HG02610 (cell line): ENCODE measurements around the gene TBC1D26.
"Not testable (repeated sequence)": the region's sequence is repeated elsewhere in the genome, so short reads cannot be mapped to it uniquely, and the experiment has no call there.

Source experiments
- ATAC-seq: cut with Tn5 transposase; IDR thresholded peaks from one replicate; pipeline ENCODE4 v1.9.1; 2021; ENCODE audit warnings: mild to moderate bottlenecking, moderate library complexity; ENCODE audit not compliant: unreplicated experiment

TBC1D26 gene

DNA sequence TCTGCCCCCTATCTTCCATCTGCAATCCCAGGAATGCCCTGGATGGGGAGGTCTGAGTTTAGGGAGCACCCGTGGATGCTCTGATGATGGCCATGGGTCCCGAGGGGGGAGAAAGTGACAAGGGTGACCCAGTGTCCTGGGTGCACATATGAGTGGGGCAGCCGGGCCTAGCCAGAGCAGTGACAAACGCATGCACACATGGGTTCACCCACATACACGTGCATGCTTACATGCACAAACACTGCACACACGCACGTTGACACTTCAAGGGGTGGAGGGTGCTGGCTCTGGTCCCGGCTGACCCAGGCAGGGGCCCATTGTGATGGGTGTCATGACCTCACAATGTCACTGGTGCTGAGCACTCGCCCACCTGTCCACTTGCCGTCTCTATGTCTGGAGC is at the start of gene TBC1D26:
TSS of gene TBC1D26 (plus strand) at position 384 of the 400 bp plus-strand sequence. CDS start 3,066 bp downstream, outside the sequence.
- ATAC-seq = not testable (repeated sequence)

DNA sequence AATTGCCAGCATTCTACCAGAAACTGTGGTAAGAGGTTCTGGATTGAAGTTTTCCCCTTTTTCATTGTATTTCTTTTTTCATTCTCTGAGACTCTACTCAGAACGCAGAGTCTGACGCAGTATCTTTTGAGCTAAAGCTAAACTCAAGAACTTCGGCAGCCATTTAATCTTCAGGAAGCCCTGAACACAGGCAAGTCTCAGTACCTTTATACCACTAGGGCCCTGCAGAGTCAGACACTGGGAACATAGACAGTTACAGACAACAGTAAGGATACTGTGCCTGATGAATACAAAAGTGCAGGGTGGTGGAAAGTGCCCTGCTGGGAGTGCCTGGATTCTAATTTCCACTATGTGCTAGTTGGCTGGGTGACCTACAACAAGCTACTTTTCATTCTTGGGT is 48.9 kb upstream of the TBC1D26 start:
- not testable (repeated sequence) for ATAC-seq

DNA sequence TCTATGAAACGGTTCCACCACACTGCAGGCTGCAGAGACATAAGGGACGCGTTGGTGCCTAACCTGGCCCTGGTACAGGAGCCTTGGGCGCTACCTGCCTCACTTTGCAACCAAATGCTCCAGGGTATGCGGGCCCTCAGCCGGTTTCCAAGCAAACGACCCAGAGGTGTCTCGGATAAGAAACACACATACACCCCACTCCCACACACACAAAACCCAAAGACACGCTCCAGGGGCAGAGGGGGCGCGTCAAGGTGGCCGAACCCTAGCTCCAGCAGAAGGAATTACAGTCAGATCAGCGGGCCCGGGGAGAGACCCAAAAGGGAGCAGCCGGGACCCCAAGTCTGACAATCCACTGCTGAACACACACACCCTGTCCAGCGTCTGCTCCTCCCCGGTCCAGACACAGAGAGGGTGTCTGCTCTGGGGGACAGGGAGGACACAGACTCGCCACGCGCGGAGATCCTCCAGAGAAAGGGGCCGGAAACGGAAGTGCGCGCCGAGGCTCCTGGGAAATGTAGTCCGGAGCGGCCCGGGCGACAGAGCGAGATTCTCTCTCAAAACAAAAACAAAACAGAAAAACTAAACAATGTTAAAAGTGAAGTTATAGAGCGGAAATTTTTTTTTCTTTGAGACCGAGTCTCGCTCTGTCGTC is 48.1 kb upstream of the TBC1D26 start, which contains the start of gene TRIM16:
TSS of gene TRIM16 (minus strand) at position 488 of the 655 bp plus-strand sequence. CDS start 32,702 bp downstream, outside the sequence.
- ATAC-seq = peak; percentile 85

DNA sequence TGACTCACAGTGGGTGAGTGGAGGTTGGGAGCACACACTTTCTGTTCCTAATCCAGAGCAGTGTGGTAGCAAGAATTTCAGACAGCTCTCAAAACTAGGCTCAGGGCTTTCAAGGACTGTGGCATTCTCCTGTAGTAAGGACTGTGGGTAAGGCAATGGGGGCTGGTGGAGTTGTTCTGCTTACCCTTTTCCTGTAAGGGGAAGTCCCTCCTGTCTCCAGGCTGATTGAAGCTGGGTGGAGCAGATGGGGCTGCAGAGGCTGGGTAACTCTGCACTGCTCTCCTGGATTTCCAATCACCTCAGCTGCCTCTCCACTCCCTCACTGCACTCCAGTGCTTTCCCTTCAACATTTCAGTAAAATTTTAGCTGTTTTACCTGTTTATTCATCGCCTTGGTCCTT is 44.6 kb upstream of the TBC1D26 start:
- ATAC-seq = not testable (repeated sequence)

DNA sequence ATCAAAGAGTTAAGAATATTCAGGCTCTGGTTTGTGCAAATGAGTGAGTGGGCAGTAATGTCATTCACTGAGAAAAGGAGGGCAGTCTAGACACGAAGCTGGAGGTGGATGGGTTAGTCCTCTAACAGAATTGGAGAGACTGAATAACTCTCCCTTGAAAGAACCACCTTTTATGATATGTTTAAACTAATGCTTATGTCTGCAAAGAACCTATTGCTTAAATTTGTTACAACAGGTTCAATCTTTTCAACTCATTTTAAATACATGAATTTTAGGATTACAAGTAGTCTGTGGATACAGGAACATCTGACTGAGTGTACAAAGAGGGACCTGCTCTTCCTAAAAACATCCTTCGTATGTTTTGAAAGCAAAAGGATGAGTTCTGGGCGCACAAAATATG is 33.1 kb upstream of the TBC1D26 start:
- not testable (repeated sequence) for ATAC-seq

DNA sequence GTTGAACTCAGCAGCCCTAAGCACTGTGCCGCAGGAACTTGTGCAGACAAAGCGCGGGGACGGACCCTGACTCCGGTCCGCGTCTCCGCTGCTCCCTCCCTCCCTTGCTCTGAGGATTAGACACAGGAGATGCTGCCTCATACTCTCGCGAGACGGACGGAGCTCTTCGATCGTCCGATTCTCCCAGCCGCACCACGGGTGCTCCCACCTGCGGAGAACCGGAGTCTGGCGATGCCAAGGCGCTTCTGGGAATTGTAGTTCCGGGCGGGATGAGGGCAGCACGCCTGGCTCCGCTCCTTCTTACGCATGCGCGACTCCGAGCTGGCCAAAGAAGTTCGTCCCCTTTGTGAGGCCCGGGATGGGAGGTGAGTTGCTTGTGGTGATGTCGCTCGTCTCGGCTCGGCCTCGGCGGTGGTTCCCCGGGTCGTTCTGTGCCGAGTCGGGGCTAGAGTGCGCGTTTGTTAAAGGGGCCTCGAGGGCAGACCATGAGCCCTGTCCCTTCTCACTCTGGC is 32.6 kb upstream of the TBC1D26 start, which contains the start of gene ZNF286A:
TSS of gene ZNF286A (plus strand) at position 340 of the 512 bp plus-strand sequence. CDS start 578 bp downstream, outside the sequence.
- peak; percentile 99 for ATAC-seq

DNA sequence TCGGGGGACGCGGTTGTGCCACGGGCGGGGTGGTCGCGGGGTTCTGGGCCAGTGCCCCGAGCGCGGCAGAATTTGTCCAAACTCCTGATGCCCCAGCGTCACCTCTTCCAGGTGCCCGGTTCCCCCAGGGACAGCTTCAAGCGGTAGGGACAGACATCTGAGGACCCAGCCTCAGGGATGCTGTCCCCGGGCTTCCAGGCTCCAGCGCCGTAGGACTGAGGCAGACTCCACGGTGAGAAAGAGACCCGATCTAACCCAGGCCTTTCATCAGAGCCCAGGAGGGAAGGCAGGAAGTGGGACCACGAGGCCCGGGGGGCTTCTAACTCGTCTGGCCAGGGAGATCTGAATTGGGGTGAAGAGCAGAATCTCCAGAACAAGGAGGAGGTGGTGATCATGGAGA is 32.1 kb upstream of the TBC1D26 start:
- not testable (repeated sequence) for ATAC-seq

DNA sequence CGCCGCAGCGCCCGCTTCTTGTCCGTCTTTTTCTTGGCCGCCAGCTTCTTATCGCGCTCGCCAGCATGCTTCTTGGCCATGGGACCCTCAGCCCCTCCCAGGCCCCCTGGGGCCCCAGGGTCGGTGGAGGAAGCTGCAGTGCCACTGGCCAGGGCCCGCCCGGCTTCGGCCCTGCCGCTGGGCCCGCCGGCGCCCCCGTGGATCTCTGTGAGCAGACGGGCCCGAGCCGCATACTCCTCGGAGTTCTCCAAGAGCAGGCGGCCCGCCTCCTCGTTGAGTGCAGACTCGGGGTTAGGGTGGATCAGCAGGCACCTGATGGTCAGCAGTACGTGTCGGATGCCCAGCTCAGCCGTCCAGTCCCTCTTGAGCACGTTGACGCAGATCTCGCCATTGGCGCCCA is 27.8 kb upstream of the TBC1D26 start:
- not testable (repeated sequence) for ATAC-seq

DNA sequence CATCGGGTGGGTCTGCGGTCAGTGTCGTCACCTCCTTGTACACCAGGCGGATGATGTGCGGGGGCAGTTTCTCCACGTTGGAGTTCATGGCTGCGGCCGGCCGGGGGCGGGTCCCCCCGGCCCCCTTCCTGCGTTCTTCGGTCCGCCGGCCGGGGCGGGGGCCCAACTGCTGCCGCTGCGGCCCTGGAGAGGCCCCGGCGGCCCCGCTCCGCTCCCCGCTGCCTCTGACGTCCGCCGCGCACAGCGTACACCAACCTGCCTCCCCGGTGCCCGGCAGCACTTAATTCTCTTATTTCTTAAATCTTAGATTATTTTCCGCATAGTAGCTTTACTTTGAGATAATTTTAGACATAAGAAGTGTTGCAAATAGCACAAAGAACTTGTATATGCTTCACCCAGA is 27.3 kb upstream of the TBC1D26 start:
- ATAC-seq = not testable (repeated sequence)

DNA sequence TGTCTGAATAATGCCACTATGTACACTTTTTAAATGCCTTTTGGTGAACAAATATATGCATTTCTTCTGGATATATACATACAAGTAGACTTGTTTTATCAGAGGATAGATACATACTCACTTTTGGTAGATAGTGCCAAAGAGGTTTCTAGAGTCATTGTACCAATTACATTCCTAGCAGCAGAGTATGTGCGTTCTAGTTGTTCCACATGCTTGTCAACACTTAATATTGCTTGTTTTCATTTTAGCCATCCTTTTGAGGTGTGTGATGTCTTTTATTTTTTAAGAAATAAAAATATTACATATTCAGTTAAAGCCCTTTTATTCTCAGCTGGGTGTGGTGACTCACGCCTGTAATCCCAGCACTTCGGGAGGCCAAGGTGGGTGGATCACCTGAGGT is 23.2 kb upstream of the TBC1D26 start:
- not testable (repeated sequence) for ATAC-seq

DNA sequence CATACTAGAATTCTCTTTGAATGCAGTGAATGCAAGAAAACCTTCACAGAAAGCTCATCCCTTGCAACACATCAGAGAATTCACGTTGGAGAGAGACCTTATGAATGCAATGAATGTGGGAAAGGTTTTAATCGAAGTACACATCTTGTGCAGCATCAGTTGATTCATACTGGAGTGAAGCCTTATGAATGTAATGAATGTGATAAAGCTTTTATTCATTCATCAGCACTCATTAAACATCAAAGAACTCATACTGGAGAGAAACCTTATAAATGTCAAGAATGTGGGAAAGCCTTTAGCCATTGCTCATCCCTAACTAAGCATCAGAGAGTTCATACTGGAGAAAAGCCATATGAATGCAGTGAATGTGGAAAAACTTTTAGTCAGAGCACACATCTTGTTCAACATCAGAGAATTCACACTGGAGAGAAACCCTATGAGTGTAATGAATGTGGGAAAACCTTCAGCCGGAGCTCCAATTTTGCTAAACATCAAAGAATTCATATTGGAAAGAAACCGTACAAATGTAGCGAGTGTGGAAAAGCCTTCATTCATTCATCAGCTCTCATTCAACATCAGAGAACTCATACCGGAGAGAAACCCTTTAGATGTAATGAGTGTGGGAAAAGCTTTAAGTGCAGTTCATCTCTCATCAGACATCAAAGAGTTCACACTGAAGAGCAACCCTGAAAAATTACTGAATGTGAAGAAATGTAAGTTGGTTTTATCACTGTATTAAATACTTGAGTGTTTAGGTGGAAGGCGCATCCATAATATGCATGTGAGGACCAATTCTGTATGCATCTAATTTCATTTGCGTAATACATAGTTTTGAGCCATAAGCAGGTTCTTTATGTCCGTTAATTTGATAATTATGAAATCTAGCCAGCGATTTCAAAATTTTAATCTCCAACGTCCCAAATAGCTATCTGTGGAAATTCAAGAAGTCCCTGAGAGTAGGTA is 15.2 kb upstream of the TBC1D26 start:
- ATAC-seq = not testable (repeated sequence)

DNA sequence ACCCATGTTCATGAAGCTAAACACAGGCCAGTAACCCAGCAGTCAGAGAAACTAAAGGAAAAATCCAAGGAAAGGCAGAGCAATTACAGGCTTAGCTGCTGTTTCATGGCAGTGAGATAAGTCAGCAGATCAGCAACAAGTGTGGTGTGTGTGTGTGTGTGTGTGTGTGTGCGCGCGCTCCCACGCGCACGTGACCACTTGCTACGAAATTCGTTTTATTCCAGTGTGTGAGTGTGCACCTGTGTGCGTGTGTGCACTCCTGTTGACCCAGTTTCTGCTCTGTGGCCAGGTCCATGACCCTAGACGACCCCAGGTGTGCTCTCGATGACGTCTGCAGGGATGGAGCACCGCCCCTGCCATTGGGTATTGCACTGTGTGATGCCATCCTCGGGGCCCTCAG is 1.5 kb upstream of the TBC1D26 start:
- ATAC-seq = not testable (repeated sequence)

DNA sequence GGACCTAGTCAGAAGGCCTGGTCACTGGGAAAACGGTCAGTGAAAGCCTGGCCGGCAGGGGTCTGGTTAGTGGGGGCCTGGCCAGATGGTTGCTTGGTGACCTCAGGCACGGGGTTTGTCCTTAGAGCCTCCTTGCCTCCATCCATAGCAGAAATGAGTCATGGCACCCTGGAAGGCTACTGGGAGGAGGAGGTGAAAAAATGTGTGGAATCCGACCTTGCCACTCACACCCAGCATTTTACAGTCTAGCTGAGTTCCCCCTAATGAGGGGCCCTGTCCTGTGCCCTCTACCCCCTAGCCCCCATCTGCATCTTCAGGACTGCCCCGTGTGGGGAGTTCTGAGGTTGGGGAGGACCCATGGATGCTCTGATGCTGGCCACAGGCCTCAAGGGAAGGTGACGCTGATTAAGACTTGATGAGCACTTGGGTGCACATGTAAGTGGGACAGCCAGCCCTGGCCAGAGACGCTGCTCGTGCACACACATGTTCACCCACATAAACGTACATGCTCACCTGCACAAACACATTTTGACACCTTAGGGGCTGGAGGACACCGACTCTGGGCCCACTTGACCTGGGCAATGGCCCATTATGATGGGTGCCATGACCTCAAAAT is 1.2 kb downstream of the TBC1D26 start:
- ATAC-seq = not testable (repeated sequence)

DNA sequence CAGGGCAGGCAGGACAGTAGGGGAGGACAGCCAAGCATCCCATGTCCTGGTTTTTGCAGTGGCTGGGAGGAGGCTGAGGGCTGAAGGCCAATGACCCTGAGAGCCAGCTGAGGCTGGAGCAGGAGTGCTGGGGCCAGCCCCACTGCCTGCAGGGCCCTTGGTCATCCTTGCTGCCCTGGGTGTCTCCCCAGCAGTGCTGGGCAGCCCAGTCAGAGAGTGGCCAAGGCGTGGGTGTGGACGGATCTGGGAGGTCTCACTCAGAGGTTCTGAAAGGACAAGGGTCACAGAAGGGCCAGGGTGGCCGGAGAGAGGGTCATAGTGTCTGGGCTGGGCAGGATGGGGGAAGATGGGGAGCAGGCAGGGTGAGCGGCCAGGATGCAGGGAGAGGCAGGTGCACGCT is 4.5 kb downstream of the TBC1D26 start:
- not testable (repeated sequence) for ATAC-seq

DNA sequence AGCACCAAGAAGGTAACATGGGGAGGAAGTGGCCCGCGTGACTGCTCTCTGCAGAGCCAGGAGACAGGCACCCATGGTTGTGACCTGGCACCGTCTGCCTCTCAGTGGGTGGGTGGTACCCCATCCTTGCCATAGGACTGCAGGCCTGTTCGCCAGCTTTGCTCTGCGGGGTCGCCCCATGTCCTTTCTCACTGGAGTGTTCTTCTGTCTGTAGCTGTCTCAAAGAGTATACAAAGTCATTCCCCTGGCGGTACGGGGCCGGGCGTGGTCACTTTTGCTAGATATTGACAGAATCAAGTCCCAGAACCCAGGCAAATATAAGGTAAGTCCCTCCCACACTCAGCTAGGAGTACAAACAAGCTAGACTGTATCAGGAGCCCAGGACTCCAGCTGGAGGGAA is 6.0 kb downstream of the TBC1D26 start:
- no peak for ATAC-seq

DNA sequence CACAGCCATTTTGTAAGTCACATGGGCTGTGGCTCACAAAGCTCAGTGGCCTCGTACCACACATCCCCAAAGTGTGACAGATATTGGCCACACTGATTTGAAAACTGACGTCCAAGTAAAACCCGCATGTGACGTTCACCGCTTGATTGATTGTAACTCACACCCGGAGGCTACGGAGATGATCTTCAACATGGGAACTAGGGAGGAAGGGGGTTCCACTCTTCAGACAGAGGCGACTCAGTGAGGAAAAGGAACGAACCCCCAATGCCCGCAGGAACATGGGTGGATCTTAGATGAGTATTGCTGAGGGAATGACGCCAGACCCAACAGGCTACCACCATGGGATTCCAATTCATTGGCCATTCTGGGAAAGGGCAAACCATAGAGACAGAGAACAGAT is 7.2 kb downstream of the TBC1D26 start:
- ATAC-seq = not testable (repeated sequence)

DNA sequence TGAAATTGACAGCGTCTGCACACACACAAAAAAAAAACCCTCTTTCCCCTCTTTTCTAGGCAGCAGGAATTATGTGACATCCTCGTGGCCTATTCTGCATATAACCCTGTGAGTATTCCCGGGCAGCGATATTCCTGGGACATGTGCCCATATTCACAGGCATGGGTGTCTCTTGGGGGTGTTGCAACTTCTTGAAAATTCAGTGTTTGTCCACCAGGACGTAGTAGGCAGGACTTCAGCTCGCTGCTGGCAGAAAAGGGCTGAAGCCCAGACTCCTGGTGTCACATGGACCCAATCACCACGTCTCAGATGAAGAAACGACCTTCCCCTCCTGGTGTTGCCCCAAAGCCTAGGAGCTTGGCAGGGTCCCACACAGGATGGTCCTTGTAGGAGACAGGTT is 8.0 kb downstream of the TBC1D26 start:
- not testable (repeated sequence) for ATAC-seq

DNA sequence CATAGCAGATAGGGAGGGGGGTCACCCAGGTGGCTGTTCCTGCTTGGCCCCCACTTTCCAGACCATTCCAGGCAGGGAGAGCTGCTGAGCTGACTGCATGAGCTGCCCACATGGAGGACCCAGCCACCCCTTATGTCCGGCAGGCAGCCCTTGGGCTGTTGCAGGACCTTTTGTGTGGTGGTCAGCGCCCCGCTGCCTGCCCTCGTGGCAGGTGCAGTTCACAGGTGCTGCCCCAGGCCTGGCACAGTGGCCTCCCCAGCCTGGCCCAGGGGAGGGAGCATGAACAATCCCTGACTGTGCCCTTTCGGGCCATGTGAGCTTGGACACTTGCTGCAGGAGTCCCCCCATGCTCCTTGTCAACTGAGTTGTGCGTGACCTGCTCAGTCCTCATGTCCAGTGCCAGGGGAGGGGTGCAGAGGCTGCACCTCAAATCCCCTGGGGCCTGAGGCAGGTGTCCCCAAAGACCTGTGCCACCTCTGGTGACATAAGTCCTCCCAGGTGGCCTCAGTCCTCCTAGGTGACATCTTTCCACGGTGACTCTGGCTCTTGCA is 8.6 kb downstream of the TBC1D26 start:
- ATAC-seq = no peak

DNA sequence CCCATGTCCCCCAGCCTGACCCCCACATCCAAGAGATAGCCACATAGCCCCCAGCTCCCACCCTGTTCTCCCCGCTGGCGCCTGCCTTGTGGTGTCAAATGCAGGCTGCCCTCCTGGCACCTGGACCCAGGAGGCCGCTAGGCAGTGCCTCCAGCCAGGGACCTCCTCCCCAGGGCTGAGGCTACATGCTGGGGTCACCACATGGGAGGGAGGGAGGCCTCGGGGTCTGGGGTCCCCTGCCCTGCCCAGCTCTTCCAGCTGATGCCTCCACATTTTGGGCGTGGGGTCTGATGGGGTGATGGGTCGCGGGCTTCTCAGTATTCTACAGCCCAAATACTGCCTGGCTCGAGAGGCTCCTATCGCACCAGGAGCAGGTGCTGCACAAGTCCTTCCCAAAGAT is 9.5 kb downstream of the TBC1D26 start:
- no peak for ATAC-seq

DNA sequence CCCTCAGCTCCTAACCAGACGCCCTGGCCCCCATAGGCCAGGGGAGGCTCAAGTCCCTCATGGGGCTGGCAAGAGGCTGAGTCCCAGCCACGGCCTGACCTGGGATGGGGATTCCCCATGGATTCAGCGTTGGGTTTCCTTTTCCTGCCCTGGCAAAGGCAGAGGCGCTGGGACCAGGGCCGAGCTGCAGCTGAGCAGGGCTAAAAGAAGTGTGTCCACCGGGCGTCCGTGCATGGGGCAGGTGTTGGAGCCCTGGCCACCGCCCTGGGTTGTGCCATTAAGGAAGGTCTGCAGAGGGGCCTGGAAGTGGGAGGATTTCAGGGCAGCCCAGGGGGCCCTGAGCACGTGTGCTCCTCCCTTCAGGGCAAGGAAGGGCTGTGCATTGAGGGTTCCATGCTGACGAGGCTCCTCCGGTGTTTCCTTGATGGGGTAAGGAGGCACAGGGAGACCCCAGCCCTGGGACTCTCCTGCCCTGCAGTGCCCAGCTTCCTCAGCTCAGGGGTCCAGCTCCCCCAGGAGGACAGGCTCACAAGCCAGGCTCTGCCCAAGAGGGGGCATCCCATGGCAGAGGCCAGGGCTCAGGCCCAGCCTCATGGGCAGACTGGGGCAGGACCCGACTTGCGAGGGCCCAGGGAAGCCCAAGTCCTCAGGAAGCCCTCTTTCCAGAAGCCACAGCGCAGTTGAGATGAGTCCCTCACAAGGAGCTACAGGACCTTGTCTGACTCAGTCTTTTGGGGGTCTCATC is 10.1 kb downstream of the TBC1D26 start:
- ATAC-seq = no peak
